ENCODE measurements around the gene MTHFD2. TPM values are rescaled to one million over a fixed set of nuclear protein-coding genes. Genes with fewer than 3 reads are reported as not detected.
A peak's percentile ranks its signal among the peaks of the same experiment; 100 is the strongest.

MTHFD2 gene
- total RNA-seq, 4 donors from 2014 or later, result 13.2 to 57.7 (median 25.7) TPM

- peaks cover 0 to 10% (median 0%) of the 10 kb centered on the region in 4 donors for H3K4me1 ChIP-seq
- H3K4me3 ChIP-seq, result no peak overlapping the region
- H3K27ac ChIP-seq, result no peak overlapping the region
- H3K36me3 ChIP-seq, result peaks cover 0 to 64% (median 0%) of the 10 kb centered on the region in 3 donors
- TF ChIP-seq POLR2A (IDR thresholded peaks at IDR 0.05) (no peak), EP300 (IDR thresholded peaks at IDR 0.05) (no peak)
- TF ChIP-seq, protein P1, sequence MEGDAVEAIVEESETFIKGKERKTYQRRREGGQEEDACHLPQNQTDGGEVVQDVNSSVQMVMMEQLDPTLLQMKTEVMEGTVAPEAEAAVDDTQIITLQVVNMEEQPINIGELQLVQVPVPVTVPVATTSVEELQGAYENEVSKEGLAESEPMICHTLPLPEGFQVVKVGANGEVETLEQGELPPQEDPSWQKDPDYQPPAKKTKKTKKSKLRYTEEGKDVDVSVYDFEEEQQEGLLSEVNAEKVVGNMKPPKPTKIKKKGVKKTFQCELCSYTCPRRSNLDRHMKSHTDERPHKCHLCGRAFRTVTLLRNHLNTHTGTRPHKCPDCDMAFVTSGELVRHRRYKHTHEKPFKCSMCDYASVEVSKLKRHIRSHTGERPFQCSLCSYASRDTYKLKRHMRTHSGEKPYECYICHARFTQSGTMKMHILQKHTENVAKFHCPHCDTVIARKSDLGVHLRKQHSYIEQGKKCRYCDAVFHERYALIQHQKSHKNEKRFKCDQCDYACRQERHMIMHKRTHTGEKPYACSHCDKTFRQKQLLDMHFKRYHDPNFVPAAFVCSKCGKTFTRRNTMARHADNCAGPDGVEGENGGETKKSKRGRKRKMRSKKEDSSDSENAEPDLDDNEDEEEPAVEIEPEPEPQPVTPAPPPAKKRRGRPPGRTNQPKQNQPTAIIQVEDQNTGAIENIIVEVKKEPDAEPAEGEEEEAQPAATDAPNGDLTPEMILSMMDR (IDR thresholded peaks at IDR 0.05), result peak; percentile 63 to 82 (median 72)
- WGBS, 2 donors, result 38 to 39% methylated on average over 10 of the region's 10 CpGs
- H3K27me3 ChIP-seq, result no peaks in the 10 kb centered on the region
- no peaks in the 10 kb centered on the region for H3K9me3 ChIP-seq
- DNase-seq (ENCODE audit: low spot score in 2 of 2), result peak in 1 of 2 donors; percentile 25
Observed at GRCh38 chr2:74250189-74250631, 51.8 kb downstream of the MTHFD2 start.

- Histone ChIP-seq H3K9me3 (no peaks in the 10 kb centered on the region), H3K27me3 (no peaks in the 10 kb centered on the region), H3K36me3 (peaks cover 0 to 68% (median 6%) of the 10 kb centered on the region in 3 donors), H3K4me1 (peaks cover 0 to 10% (median 0%) of the 10 kb centered on the region in 4 donors), H3K27ac (no peak overlapping the region), H3K4me3 (no peak overlapping the region)
- no peak for TF ChIP-seq POLR2A (IDR thresholded peaks at IDR 0.05)
- TF ChIP-seq EP300 (IDR thresholded peaks at IDR 0.05), result no peak
- TF ChIP-seq, protein P1 (IDR thresholded peaks at IDR 0.05), result no peak
- DNase-seq (ENCODE audit: low spot score in 2 of 2), result no peak
- 82 to 89% methylated on average over 10 of the region's 10 CpGs for WGBS, 2 donors
Observed at GRCh38 chr2:74252036-74252435, 53.6 kb downstream of the MTHFD2 start.

DNA sequence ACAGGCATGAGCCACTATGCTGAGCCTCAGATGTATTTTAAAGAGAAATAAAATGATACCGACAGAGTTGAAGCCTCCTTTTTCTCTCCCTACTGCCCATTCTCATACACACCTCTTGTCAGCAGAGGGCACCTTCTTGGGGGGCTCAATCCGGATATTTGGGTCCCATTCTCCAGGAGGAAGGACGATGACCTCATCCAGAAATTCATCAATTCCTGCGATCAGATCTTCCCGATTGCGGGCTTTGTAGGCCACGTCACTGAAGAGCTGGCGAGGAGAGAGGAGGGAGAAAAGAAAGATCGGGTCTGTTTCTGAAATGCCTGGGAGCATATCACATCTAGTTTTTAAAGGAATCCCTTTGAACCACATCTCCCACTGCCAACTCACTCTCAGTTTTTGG lies 54.4 kb downstream of the MTHFD2 start:
- 61 to 73% methylated on average over 9 of the region's 9 CpGs for WGBS, 2 donors
- Histone ChIP-seq H3K4me1 (peaks cover 0 to 10% (median 0%) of the 10 kb centered on the region in 4 donors), H3K4me3 (no peak overlapping the region), H3K27ac (peak overlapping the region in 1 of 4 donors; percentile 43), H3K27me3 (no peaks in the 10 kb centered on the region), H3K9me3 (no peaks in the 10 kb centered on the region), H3K36me3 (peaks cover 0 to 67% (median 6%) of the 10 kb centered on the region in 3 donors)
- TF ChIP-seq, protein P1 (IDR thresholded peaks at IDR 0.05), result no peak
- TF ChIP-seq POLR2A (IDR thresholded peaks at IDR 0.05) (no peak), EP300 (IDR thresholded peaks at IDR 0.05) (no peak)
- no peak for DNase-seq (ENCODE audit: low spot score in 2 of 2)

- Histone ChIP-seq H3K27ac (peak overlapping the region in 1 of 4 donors; percentile 43), H3K4me1 (peaks cover 0 to 10% (median 0%) of the 10 kb centered on the region in 4 donors), H3K27me3 (no peaks in the 10 kb centered on the region), H3K9me3 (no peaks in the 10 kb centered on the region), H3K4me3 (no peak overlapping the region), H3K36me3 (peaks cover 0 to 67% (median 6%) of the 10 kb centered on the region in 3 donors)
- TF ChIP-seq, protein P1 (IDR thresholded peaks at IDR 0.05), result no peak
- TF ChIP-seq EP300 (IDR thresholded peaks at IDR 0.05) (no peak), POLR2A (IDR thresholded peaks at IDR 0.05) (no peak)
- no peak for DNase-seq (ENCODE audit: low spot score in 2 of 2)
- WGBS, 2 donors, result 48 to 53% methylated on average over 7 of the region's 7 CpGs
Observed at GRCh38 chr2:74253306-74253970, 55.0 kb downstream of the MTHFD2 start.

- peaks cover 0 to 10% (median 0%) of the 10 kb centered on the region in 4 donors for H3K4me1 ChIP-seq
- no peak overlapping the region for H3K4me3 ChIP-seq
- no peak overlapping the region for H3K27ac ChIP-seq
- TF ChIP-seq POLR2A (IDR thresholded peaks at IDR 0.05) (no peak), EP300 (IDR thresholded peaks at IDR 0.05) (no peak)
- TF ChIP-seq, protein P1 (IDR thresholded peaks at IDR 0.05), result no peak
- no peak for DNase-seq (ENCODE audit: low spot score in 2 of 2)
- no peaks in the 10 kb centered on the region for H3K27me3 ChIP-seq
- peaks cover 0 to 69% (median 6%) of the 10 kb centered on the region in 3 donors for H3K36me3 ChIP-seq
- H3K9me3 ChIP-seq, result no peaks in the 10 kb centered on the region
- WGBS, 2 donors, result 52 to 66% methylated on average over 4 of the region's 4 CpGs
Observed at GRCh38 chr2:74253971-74254310, 55.5 kb downstream of the MTHFD2 start.

All from tibial nerve (tissue), 4 donors.